Fibroblast of pulmonary artery (primary cell): ENCODE results near the gene PGF.

Source experiments
- DNase-seq: peaks from one replicate; pipeline ENCODE4 v3.0.0-alpha.2; 2010; ENCODE audit warnings: low read depth
- H3K4me3 ChIP-seq: replicated peaks from 2 replicates; pipeline ENCODE4 v1.5.1; 2011; ENCODE audit warnings: low read depth, mild to moderate bottlenecking, control low read depth, low read length, moderate library complexity
- TF ChIP-seq, protein P1 (sequence below): IDR thresholded peaks from 2 replicates; pipeline ENCODE4 v1.5.1; 2011; ENCODE audit warnings: mild to moderate bottlenecking, control low read depth, low read length, inconsistent platforms; ENCODE audit errors: missing control alignments

PGF gene

DNA sequence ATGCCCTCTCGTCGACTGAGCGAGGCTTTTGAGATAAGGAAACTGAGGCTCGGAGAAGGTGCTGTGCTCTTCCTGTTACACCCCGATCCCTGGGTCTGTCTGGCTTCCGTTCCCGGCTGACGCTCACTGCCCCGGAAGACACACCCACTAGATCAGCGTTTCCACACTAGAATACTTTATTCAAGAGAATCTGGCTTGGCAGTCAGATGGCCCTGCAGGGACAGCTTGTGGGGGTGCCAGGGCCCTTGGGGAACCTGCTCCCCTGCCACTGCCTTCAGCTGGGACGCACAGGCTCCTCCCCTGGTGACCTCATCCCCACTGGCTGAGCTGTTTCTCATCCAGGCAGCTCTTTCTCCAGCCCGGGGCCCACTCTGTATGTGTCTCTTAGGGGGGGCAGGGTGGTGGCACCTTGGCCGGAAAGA, 13.7 kb downstream of the PGF start:
- no peak overlapping the region for H3K4me3 ChIP-seq
- peak; percentile 33 for DNase-seq
- TF ChIP-seq, protein P1, sequence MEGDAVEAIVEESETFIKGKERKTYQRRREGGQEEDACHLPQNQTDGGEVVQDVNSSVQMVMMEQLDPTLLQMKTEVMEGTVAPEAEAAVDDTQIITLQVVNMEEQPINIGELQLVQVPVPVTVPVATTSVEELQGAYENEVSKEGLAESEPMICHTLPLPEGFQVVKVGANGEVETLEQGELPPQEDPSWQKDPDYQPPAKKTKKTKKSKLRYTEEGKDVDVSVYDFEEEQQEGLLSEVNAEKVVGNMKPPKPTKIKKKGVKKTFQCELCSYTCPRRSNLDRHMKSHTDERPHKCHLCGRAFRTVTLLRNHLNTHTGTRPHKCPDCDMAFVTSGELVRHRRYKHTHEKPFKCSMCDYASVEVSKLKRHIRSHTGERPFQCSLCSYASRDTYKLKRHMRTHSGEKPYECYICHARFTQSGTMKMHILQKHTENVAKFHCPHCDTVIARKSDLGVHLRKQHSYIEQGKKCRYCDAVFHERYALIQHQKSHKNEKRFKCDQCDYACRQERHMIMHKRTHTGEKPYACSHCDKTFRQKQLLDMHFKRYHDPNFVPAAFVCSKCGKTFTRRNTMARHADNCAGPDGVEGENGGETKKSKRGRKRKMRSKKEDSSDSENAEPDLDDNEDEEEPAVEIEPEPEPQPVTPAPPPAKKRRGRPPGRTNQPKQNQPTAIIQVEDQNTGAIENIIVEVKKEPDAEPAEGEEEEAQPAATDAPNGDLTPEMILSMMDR, result no peak

DNA sequence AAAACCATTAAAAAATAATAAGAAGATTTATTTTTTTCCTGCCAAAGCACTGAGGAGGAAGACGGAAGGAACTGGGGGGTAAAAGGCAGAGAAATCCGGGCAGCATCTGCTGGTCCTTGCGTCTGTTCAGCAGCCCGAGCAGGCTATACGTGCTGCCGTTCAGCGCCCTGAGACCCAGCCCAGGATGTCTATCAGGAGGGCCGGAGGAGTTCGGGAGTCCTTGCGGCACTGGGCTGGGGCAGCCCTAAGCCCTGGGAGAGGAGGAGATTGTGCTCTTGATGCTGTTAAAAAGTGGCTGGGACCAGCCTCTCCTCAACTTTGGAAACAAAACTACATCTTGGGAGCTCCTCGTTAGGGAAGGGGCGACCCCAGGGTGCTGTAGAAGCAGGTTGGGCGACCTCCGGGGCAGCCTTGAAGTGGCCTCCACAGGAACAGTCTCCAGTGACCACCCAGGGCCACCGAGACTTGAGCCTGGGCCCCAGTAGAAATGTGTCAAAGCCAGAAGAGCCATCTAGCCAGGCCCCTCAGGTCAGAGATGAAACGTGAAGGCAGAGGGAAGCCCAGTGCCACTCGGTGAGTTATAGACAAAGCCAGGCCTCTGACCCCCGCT, 14.3 kb downstream of the PGF start:
- no peak overlapping the region for H3K4me3 ChIP-seq
- TF ChIP-seq, protein P1, result no peak
- no peak for DNase-seq

DNA sequence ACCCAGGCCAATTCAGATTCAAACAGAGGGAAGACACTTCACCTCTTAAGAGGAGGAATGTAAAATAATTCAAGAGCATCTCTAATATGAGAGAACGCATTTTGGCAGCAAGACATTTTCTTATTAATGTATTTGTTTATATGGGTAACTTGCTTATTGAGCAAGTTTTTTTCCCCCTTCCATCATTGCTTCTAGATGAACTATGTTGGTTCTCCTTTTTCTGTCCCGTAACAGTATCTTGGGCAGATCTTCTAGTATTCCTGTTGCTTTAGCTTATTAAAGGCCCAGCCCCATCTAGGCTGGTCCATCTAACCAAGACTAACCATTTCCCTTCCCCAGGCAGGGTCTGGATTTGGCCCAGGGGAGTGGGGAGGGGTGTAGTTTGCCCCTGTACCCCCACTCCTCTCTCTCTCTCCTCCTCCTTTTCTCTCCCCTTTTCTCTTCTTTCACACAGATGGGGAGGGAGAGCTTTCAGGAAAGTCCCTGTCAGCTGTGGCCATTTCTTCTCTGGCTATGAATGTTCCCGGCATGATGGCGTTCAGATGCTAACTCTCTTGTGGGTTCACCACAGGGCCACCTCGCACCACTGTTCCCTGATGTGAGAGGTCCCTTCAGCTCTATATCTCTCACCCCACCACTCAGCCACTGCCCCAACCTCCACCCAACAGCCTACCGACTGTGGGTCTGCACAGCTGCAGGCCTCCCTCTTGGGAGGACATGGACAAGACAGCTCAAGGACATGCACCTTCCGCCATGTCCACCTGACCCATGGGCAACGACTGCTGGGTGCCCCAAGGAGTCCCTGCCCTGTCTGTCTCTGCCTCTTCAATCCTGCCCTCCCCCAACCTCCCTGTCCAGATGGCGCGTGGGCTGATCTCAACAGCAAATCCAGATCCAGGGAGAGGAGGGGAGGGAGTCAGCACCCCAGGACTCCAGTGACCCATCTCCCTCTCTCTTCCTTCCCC, 16.6 kb downstream of the PGF start:
- no peak overlapping the region for H3K4me3 ChIP-seq
- no peak for DNase-seq
- TF ChIP-seq, protein P1, result no peak

DNA sequence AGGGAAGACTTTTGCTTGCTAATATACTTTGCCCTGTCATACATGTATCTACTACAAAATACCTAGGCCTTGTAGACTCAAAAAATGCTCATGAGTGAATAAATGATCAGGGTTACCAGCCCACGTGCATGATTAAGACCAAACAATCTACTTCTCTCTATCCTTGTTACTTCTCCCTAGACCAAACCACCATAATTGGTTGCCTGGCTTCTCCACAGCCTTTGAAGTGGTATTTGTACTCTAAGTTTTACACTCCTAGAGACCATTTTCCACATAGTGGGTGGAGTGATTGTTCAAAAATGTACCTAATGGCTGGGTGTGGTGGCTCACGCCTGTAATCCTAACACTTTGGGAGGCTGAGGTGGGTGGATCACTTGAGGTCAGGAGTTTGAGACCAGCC, 18.2 kb downstream of the PGF start:
- TF ChIP-seq, protein P1, result no peak
- no peak overlapping the region for H3K4me3 ChIP-seq
- no peak for DNase-seq

DNA sequence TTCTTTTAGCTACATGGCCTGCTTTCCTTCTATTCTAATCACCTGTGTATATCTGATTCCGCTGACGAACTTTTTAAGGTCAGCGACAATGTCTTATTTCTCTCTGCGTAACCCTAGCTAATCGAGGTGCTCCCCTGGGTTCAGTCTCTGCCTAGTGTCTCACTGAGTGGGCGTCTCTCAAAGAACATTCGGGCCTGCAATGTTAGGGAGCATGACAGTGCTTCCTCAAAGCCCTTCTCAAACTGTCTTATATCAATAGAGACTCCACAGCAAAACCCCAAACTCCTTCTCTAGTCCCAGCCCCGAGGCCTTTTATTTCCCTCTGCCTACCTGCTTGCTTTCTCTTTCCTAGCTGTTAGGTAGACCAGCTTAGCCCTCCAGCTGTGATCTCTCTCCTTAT, 18.7 kb downstream of the PGF start:
- no peak for DNase-seq
- TF ChIP-seq, protein P1, result no peak
- no peak overlapping the region for H3K4me3 ChIP-seq

DNA sequence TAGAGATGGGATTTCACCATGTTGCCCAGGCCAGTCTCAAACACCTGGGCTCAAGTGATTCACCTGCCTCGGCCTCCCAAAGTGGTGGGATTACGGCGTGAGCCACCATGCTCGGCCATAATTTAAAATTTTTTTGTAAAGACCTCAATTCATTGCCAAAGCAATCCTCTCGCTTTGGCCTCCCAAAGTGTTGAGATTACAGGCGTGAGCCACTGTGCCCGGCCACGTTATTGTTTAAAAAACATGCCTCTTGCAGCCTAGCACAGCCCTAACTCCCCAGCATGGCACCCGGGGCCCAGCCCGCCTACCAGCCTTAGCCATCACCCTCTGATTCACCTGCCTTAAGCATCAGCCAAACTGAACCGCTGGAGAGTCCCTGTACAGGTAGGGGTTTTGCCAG, 19.2 kb downstream of the PGF start:
- TF ChIP-seq, protein P1, result no peak

More for the DNA sequence above, 19.2 kb downstream of the PGF start:
- DNase-seq, result no peak
- H3K4me3 ChIP-seq, result no peak overlapping the region
